NCI-H69 (cell line): Measurements from ENCODE around the gene HOXB5.
A peak's percentile ranks its signal among the peaks of the same experiment; 100 is the strongest.

Source experiments
- DNase-seq: peaks from one replicate; lab custom pipeline; 2025; lab: John Stamatoyannopoulos, UW

Gene HOXB5

GRCh38 chr17:48593126-48593829, at the start of gene HOXB5:
Gene HOXB5, minus strand, starts transcription at chr17:48593779. Its CDS starts 97 bp downstream, at chr17:48593682.
- peak; percentile 89 for DNase-seq

DNA sequence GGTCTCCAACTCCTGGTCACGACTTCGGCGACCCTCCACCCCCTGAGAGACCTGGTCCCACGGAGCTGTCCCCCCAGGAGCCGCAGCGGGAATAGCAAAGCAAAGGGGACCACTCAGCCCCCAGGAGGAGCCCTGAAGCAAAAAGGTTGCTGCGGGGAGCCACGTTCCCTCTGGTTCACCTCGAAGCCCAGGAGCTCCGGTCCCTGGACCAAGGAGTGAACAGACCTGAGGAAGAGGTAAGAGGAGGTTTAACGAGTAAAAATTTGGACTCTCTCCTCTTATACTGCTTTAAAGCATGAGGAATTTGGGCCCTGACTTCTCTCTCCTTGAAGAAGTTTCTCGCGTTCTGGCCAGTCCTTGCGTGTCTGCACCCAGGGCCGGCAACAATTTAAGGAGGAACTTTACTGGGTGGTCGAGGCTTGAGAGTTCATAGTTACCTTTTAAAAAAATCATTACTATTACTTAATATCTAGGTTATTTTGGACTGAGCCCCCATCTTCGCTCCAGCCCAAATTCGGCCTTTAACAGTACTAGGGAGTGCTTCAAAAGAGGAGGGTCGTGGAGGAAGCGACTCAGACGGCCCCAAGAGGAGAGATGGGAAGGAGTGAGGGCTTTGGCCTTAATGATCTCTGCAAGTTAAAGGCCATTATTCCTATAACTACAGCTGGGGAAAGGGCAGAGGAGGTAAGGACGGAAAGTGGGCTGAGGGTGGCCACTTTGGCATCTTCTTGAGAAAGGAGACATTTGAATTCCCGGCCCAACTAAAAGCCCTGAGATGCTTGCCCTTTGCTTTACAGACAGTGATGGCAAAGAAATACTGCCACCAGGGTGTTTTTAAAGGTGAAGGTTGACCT, 49.5 kb upstream of the HOXB5 start:
- DNase-seq = no peak

GRCh38 chr17:48642059-48642842, 48.7 kb upstream of the HOXB5 start:
- DNase-seq = no peak

DNA sequence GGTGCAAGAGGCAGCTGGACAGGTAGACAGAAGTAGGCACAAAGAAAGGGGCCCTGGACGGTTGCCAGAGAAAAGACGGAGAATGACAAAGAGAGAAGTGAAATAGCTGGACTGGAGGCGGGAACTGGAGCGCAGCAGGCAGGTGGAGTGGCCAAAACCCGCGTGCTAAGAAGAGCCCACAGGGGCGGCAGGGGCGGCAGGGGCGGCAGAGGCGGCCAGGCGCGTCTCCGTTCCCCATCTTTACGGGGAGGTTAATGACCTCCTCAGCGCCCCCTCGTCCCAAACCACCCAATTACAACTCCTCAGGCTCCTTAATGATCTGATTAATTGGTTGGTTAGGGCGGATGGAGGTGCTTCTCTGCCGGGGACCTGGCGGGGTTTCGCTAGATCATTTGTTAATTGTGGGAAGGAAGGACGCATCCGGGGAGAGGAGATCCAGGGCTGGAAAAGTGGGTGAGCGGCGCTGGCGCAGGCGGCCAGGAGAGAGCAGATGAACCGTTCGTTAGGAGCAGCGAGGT, 48.0 kb upstream of the HOXB5 start:
- DNase-seq = peak; percentile 21

DNA sequence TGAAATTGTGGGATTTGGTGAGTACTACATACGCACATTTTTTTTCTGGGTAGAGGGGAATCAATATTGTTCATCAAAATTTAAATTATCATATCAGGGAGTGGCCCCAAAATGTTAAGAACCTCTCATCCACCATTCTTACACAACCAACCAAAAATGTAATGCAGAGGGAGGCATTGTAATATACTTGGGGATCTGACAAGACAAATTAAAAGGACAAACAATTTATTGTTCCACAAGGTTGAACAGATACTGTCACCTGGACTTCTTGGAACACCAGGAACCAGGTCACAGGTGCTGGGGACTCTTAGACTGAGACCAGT, 47.2 kb upstream of the HOXB5 start:
- no peak for DNase-seq

DNA sequence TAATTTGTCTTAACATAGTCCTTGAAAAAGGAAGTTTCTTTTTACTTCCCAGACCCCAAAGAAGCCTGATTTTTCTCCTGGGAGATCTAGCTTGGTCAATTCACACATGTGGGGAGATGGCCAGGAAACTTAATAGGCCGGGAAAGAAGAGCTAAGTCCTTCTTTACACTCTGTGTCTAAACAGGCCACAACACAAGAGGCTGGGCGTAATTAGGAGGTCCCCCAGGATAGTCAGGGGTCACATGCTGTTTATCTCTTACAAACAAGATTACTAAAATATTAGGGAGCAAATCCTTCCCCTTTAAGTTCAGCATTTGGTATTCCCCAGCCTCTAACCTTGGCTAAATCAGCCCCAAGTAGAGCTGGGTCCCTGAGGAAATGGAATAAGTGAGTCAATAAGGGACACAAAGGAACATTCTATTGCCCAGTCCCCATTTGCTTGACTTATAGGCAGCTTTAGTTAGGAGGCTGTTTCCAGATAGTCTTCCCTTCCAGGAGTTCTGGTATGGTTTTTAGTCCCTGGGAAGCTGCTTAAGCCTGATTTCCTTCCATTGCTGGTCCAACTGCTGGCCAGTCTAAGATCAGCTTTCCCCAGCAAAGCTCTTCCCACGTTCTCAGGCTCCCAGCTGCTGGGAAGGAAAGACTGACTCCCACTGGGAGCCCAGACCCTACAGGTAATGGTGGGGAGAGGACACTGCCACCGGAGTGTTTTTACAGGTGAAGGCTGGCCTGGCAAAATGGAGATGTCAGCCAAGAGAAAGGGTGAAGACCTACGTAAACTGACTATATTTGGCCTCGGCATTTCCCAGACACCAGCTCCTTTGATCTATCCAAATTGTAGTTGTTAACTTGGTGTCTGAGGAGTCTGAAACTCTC, 46.6 kb upstream of the HOXB5 start:
- DNase-seq = no peak

GRCh38 chr17:48639136-48639535, 45.6 kb upstream of the HOXB5 start:
- DNase-seq = peak; percentile 13

- no peak for DNase-seq
Measured at GRCh38 chr17:48637323-48638260, 44.0 kb upstream of the HOXB5 start.

- peak; percentile 87 for DNase-seq
Measured at GRCh38 chr17:48636177-48637018, 42.8 kb upstream of the HOXB5 start.

- DNase-seq = no peak
Measured at GRCh38 chr17:48634493-48635208, 41.1 kb upstream of the HOXB5 start.

DNA sequence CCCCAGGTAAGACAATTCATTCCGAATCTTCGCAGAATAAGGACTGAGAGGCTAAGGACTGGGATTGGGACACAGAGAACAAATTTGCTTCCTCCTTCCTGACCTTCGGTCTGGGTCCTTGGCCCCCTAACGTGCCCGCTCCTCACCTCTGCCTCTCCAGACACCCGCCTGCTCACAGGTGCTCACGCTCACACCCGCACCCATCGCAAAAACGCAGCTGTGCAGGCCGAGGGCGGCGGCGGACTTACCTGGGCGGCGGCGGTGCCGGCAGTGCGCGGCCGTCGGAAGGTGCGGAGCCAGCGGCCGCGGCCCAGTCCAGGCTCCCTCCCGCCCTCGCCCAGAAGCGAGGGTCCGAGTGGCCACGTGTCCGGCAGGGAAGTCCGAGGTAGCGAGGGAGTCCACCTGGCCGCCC, 39.7 kb upstream of the HOXB5 start:
- no peak for DNase-seq

DNA sequence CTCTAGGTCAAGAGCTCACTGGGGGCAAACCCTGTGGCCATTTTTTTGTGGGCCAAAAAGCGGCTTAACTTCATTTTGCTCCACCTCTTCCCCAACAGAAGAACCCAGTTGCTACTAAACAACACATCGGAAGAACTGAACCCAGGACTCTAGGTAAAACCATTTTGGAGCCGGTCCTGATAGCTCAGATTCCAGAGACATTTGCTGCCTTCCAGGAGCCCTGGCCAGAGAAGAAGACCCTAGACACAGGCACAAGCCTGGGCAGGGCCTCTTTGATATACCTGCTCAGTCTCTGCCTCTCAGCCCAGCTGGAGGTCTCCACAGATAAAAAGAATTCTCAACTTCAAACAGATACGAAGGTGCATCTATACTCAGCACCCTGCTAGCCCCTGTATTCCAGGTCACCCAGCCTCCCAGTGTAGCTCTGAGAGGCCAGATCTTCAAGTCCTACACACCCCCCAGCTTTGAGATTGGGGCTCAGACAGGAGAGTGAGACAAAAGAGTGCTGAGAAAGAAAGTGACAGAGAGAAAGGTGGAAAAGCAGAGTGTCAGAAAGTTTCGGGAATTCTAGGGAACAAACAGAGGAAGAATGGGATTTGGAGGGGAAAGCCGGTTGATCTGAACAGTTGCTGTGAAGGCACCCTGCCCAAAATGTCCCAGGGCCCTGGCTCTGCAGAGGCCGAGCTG, 39.1 kb upstream of the HOXB5 start:
- DNase-seq = no peak

DNA sequence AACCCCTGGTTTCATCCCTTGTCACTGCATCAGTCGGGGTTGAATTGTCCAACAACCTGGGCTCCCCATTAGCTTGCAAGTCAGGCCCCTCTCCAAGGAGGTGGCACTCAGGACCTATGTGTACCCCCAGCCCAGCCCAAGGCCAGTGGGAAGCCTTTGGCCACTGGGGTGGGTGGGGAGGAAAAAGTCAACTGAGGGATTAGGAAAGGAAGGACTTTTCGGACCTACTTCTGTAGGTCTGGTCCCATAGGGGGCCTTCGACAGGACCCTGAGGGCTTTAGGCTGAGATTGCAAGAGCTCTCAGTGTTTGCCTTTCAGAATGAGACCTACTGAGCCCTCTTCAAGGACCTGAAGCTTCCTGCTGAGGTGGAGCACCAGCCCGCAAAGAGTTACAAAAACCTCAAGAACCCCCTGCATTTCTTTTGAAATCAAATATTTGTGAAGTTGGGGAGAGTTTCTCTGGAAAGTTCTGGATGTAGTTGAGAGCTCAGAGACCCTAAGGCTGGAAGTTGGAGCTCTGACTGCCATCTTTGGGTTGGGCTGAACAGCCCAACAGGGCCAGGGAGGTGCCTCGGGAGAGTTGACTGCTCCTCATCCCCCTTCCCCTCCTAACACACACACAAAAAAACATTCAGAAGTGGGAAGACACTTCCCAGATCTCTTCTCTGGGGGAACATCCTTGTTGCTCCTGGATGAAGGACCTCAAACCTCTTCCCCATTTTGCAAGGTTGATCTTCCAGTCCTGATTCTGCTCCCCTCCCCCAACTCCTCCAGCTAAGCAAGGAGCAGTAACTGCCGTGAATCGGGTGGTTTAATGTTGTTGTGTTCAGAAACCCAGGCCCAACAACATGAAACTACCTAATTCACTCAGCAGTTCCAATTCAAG, 38.4 kb upstream of the HOXB5 start:
- no peak for DNase-seq

DNA sequence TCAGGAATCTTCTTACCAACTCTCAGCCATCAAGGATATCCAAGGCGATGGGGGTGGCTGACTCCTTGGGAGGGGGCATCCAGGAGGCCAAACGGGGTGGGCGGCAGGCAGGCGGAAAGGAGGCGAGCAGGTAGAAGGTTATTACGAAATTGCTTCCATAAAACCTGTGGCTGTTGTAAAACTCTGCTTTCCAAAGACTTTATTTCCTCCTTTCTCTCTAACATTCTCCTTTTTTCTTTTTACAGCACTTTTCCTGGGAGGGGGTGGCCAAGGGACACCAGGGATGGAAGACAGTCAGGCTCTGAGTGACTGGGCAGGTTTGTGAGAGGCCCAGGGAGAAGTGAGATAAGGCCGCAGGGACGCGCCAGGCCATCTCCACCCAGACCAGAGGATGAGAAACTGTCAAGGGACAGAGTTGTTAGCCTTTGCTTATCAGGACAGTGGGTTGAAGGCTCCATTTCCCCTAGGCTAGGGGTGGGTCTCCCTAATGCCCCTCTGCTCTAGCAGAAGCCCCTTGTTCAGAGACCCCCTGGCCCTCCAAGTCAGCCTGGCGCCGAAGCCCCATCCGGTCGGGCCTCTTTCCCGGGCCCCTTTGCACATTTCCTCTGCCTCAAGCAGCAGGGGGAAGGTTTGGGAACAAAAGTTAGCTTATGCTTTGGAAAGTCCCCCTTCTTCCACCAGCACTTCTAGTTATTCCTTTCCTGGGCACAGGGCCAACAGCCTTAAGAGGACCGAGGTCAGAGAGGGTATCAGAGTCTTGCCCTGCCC, 37.5 kb upstream of the HOXB5 start:
- DNase-seq = no peak

DNA sequence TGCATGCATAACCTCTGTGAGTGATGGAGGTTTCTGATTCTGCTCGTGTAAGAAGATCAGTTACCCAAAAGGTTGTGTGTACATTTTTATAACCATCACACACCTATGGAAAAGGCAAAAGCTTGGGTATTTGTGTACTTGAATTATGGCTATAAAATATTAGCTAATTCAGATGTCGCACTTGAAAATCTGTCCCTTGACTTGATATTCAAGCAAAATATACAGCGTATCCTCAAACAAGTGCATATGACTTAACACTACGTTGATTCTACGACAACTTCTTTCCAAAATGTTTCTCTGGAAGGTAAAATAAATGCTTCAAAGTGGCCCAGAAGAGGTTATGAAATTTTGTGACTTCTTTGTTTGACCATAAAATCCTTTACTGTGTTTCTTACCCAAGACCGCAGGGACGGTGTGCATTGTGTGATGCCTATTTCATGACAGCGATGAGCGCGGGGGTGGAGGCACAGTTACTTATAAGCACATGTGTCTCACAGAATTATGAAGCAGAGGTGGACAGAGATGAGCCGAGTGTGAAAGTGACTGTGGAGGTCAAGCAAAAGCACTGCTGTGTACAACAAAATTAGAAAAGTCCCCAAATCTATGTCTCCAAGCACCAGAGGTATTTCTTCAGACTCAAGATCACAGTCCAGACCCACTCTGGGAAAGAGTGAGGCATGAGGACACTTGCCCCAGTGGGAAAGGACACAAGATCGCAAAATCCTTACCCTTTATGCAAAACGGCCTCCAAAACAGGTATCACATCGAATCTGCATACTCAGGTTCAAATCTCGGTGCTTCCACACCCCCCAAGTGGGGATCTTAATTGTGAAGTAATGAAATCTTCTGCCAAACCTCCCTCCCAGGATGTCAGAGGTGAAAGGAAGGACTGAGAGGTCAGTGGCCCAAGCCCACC, 36.7 kb upstream of the HOXB5 start:
- DNase-seq = no peak
